Measurements from ENCODE around the gene LRFN2.

DNA sequence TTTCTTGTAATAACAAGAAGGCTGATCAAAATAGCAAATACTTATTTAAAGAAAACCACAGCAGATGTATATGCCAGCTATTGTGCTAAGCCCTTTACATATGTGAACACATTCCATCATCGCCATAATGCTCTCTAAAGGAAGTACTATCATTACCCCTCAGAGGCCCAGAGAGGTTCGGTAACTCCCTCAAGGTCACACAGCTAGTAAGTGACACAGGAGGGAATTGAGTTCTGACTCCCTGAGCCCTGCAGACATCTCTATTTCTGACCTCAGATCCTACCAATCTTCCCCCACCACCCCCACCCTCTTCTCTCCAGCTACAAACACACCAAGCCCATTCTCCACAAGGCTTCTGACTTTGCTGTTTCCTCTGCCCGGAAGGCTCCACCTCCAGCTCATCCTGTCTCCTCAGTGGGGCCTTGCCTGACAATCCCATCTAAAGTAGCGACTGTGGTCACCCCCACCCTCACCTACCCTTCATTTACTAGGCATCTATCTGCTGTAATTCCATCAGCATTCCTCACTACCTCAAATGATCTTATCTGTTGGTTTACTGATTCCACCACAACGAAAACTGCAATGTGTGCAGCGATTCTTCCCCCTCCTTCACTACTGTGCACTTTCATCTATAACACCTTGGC is 234.5 kb downstream of the LRFN2 start:
- TF ChIP-seq, protein P1, sequence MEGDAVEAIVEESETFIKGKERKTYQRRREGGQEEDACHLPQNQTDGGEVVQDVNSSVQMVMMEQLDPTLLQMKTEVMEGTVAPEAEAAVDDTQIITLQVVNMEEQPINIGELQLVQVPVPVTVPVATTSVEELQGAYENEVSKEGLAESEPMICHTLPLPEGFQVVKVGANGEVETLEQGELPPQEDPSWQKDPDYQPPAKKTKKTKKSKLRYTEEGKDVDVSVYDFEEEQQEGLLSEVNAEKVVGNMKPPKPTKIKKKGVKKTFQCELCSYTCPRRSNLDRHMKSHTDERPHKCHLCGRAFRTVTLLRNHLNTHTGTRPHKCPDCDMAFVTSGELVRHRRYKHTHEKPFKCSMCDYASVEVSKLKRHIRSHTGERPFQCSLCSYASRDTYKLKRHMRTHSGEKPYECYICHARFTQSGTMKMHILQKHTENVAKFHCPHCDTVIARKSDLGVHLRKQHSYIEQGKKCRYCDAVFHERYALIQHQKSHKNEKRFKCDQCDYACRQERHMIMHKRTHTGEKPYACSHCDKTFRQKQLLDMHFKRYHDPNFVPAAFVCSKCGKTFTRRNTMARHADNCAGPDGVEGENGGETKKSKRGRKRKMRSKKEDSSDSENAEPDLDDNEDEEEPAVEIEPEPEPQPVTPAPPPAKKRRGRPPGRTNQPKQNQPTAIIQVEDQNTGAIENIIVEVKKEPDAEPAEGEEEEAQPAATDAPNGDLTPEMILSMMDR (IDR thresholded peaks at IDR 0.05), result no peak
- TF ChIP-seq EZH2 (IDR thresholded peaks at IDR 0.05; ENCODE audit: borderline replicate concordance, insufficient read depth, low read depth, low read length, poor library complexity, severe bottlenecking), result no peak
